ENCODE data around the gene ATXN2.

ATXN2 gene

GRCh38 chr12:111448846-111449790 is 150.0 kb downstream of the ATXN2 start:
- no peak for DNase-seq

GRCh38 chr12:111448266-111448830 is 150.8 kb downstream of the ATXN2 start:
- DNase-seq, result no peak

GRCh38 chr12:111447571-111448265 is 151.4 kb downstream of the ATXN2 start:
- no peak for DNase-seq

- no peak for DNase-seq
Measured at GRCh38 chr12:111446631-111447570, 152.2 kb downstream of the ATXN2 start.

- no peak for DNase-seq
Measured at GRCh38 chr12:111445726-111446581, 153.2 kb downstream of the ATXN2 start.

GRCh38 chr12:111444925-111445725 is 154.0 kb downstream of the ATXN2 start:
- DNase-seq, result no peak

- no peak for DNase-seq
Measured at GRCh38 chr12:111444314-111444924, 154.7 kb downstream of the ATXN2 start.

- no peak for DNase-seq
Measured at GRCh38 chr12:111443586-111443985, 155.5 kb downstream of the ATXN2 start.

GRCh38 chr12:111443086-111443485 is 156.0 kb downstream of the ATXN2 start:
- DNase-seq, result no peak

GRCh38 chr12:111442301-111443045 is 156.6 kb downstream of the ATXN2 start:
- no peak for DNase-seq

- DNase-seq, result no peak
Measured at GRCh38 chr12:111441107-111441928, 157.8 kb downstream of the ATXN2 start.

- no peak for DNase-seq
Measured at GRCh38 chr12:111440631-111441030, 158.5 kb downstream of the ATXN2 start.

- DNase-seq, result no peak
Measured at GRCh38 chr12:111440152-111440551, 159.0 kb downstream of the ATXN2 start.

GRCh38 chr12:111439657-111440151 is 159.4 kb downstream of the ATXN2 start:
- DNase-seq, result no peak

GRCh38 chr12:111438481-111438880 is 160.6 kb downstream of the ATXN2 start:
- no peak for DNase-seq

- peak; percentile 28 for DNase-seq
Measured at GRCh38 chr12:111437816-111438454, 161.2 kb downstream of the ATXN2 start.

- no peak for DNase-seq
Measured at GRCh38 chr12:111436811-111437210, 162.3 kb downstream of the ATXN2 start.

- no peak for DNase-seq
Measured at GRCh38 chr12:111436266-111436665, 162.8 kb downstream of the ATXN2 start.
